KMS-11 (cell line): ENCODE data around the gene CAMKV.
"Not testable (repeated sequence)": the region's sequence is repeated elsewhere in the genome, so short reads cannot be mapped to it uniquely, and the experiment has no call there.

Source experiments
- H2AFZ ChIP-seq: fragments of 200-600 bp; sonication (generic); 2 replicates; pipeline ENCODE4 v1.6.1; 2016; ENCODE audit warnings: antibody characterized with exemption, mixed run types, low read depth
- H3K27ac ChIP-seq: fragments of 200-600 bp; sonication (generic); 2 replicates; pipeline ENCODE4 v1.6.1; 2016; ENCODE audit warnings: mild to moderate bottlenecking, mixed run types
- H3K27me3 ChIP-seq: fragments of 200-600 bp; sonication (generic); 2 replicates; pipeline ENCODE4 v1.6.1; 2017; ENCODE audit warnings: mild to moderate bottlenecking, low read depth, mixed run types, moderate library complexity; ENCODE audit not compliant: insufficient read depth
- H3K36me3 ChIP-seq: fragments of 200-600 bp; sonication (generic); 2 replicates; pipeline ENCODE4 v1.6.1; 2017; ENCODE audit warnings: mild to moderate bottlenecking, mixed run types; ENCODE audit not compliant: insufficient read depth
- H3K4me1 ChIP-seq: fragments of 200-600 bp; sonication (generic); 2 replicates; pipeline ENCODE4 v1.6.1; 2016; ENCODE audit warnings: mild to moderate bottlenecking, low read depth, mixed run types; ENCODE audit not compliant: poor library complexity, severe bottlenecking
- H3K4me2 ChIP-seq: fragments of 200-600 bp; sonication (generic); 2 replicates; pipeline ENCODE4 v1.7.0; 2016; ENCODE audit warnings: mild to moderate bottlenecking, mixed run types
- H3K4me3 ChIP-seq: fragments of 200-600 bp; sonication (generic); IDR thresholded peaks from 2 replicates; pipeline ENCODE4 v1.6.1; 2017; ENCODE audit warnings: low read depth, low read length, mixed read lengths; ENCODE audit not compliant: insufficient read depth
- H3K79me2 ChIP-seq: fragments of 200-600 bp; sonication (generic); 2 replicates; pipeline ENCODE4 v1.6.1; 2016; ENCODE audit warnings: low read depth, mixed run types; ENCODE audit not compliant: insufficient read depth
- H3K9ac ChIP-seq: fragments of 200-600 bp; sonication (generic); 2 replicates; pipeline ENCODE4 v1.6.1; 2016; ENCODE audit warnings: mild to moderate bottlenecking, mixed run types
- H4K20me1 ChIP-seq: fragments of 200-600 bp; sonication (generic); 2 replicates; pipeline ENCODE4 v1.6.1; 2016; ENCODE audit warnings: mild to moderate bottlenecking, mixed run types; ENCODE audit not compliant: insufficient read depth
- TF ChIP-seq, protein P1 (sequence below): fragments of 200-600 bp; sonication (generic); conservative IDR thresholded peaks from 2 replicates; pipeline ENCODE4 v1.6.1; 2017; ENCODE audit warnings: low read depth, mild to moderate bottlenecking, antibody characterized with exemption, low read length, moderate library complexity, mixed read lengths

Gene CAMKV

DNA sequence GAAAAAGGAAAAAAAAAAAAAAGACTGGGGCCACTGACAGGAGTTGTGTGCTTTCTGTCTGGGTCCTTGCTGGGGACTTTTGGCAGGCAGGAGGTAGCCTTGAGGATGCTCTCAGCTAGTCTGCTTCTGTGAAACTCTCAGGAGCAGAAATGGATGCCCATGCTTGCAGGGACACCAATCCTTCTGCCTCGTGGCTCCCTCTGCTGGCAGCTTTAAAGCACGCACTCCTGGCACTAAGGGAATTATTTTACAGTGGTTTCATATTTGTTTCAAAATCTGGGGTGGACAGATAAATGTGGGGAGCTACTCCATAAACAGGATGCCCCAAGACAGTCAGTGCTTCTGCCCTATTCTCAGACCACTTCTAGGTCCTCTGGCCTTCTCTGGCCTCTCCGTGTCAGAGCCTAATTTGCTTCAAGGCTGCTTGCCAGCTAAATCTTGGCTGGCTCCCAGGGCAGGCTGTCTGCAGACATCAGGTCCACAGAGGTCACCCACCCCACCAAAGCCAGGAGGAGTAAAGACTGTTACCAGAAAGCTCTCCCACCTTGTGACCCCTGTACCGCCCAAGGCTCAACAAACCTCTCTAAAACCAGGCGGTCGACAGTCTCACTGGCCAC is 30.4 kb downstream of the CAMKV start:
- H3K9ac ChIP-seq, result no peak overlapping the region
- H4K20me1 ChIP-seq, result no peaks in the 10 kb centered on the region
- H3K36me3 ChIP-seq, result no peaks in the 10 kb centered on the region
- H3K4me1 ChIP-seq, result no peaks in the 10 kb centered on the region
- H3K27me3 ChIP-seq, result no peaks in the 10 kb centered on the region
- no peak overlapping the region for H3K4me3 ChIP-seq
- no peak overlapping the region for H3K4me2 ChIP-seq
- H3K79me2 ChIP-seq, result no peaks in the 10 kb centered on the region
- H3K27ac ChIP-seq, result no peak overlapping the region
- TF ChIP-seq, protein P1, sequence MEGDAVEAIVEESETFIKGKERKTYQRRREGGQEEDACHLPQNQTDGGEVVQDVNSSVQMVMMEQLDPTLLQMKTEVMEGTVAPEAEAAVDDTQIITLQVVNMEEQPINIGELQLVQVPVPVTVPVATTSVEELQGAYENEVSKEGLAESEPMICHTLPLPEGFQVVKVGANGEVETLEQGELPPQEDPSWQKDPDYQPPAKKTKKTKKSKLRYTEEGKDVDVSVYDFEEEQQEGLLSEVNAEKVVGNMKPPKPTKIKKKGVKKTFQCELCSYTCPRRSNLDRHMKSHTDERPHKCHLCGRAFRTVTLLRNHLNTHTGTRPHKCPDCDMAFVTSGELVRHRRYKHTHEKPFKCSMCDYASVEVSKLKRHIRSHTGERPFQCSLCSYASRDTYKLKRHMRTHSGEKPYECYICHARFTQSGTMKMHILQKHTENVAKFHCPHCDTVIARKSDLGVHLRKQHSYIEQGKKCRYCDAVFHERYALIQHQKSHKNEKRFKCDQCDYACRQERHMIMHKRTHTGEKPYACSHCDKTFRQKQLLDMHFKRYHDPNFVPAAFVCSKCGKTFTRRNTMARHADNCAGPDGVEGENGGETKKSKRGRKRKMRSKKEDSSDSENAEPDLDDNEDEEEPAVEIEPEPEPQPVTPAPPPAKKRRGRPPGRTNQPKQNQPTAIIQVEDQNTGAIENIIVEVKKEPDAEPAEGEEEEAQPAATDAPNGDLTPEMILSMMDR, result peak; percentile 75
- H2AFZ ChIP-seq, result no peak overlapping the region

DNA sequence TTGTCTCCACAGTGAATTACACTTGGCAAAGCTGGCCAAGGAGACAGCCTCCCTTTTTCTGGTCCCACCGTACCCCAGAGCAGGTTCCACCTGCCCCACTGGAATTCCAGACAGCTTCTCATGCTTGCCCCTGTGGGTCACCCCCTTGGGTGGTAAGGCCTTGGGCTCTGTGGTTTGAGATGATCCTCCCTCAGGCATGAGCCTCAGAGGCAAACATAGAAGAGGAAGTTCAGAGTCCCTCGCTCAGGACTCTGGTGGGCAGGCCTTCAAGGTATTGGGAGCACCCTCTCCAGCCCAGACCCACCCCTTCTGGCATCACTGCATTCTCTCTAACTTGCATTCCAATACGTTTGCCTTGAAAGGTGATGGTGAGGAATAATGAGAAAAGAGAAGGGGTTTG is 38.4 kb downstream of the CAMKV start:
- Histone ChIP-seq H3K79me2 (no peaks in the 10 kb centered on the region), H3K9ac (no peak overlapping the region), H3K4me1 (no peaks in the 10 kb centered on the region), H2AFZ (no peak overlapping the region), H3K27ac (no peak overlapping the region), H4K20me1 (no peaks in the 10 kb centered on the region), H3K4me3 (no peak overlapping the region), H3K4me2 (no peak overlapping the region), H3K36me3 (no peaks in the 10 kb centered on the region), H3K27me3 (no peaks in the 10 kb centered on the region)
- TF ChIP-seq, protein P1, result no peak

DNA sequence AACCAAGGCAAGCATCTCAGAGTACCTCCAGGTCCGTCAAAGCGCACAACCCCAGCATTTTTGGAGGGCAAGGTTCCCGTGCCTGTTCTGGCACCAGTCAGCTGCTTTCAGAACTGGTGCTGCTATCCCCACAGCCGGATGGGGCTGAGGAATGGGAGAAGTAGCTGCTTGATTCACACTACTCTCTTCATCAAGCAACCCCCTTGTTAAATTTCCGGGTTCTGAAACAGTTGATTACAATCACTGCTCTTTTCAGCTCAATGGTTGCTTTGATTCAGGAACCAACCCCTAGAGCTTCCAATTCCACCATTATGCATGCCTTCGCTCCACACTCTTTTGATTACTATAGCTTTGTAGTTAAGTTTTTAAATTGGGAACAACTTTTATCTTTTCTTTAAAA is 43.7 kb downstream of the CAMKV start:
- Histone ChIP-seq H3K4me2 (no peak overlapping the region), H4K20me1 (no peaks in the 10 kb centered on the region), H3K9ac (no peak overlapping the region), H3K79me2 (no peaks in the 10 kb centered on the region), H2AFZ (no peak overlapping the region), H3K27me3 (no peaks in the 10 kb centered on the region), H3K4me3 (no peak overlapping the region), H3K4me1 (no peaks in the 10 kb centered on the region), H3K36me3 (no peaks in the 10 kb centered on the region), H3K27ac (no peak overlapping the region)
- TF ChIP-seq, protein P1, result no peak

DNA sequence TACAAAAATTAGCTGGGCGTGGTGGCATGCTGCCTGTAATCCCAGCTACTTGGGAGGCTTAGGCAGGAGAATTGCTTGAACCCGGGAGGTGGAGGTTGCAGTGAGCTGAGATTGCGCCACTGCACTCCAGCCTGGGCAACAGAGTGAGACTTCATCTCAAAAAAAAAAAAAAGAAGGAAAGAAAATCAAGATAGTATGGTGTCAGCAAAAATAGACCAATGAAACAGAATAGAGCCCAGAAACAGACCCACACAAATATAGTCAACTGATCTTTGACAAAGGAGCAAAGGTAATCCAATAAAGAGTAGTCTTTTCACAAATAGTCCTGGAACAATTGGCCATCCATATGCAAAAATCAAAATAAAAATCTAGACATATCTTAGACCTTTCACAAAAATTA is 46.6 kb downstream of the CAMKV start:
- H3K4me3 ChIP-seq, H3K4me1 ChIP-seq, H3K9ac ChIP-seq, H3K4me2 ChIP-seq, H3K27me3 ChIP-seq, H4K20me1 ChIP-seq, H3K36me3 ChIP-seq, H2AFZ ChIP-seq, H3K79me2 ChIP-seq, H3K27ac ChIP-seq: not testable (repeated sequence)

DNA sequence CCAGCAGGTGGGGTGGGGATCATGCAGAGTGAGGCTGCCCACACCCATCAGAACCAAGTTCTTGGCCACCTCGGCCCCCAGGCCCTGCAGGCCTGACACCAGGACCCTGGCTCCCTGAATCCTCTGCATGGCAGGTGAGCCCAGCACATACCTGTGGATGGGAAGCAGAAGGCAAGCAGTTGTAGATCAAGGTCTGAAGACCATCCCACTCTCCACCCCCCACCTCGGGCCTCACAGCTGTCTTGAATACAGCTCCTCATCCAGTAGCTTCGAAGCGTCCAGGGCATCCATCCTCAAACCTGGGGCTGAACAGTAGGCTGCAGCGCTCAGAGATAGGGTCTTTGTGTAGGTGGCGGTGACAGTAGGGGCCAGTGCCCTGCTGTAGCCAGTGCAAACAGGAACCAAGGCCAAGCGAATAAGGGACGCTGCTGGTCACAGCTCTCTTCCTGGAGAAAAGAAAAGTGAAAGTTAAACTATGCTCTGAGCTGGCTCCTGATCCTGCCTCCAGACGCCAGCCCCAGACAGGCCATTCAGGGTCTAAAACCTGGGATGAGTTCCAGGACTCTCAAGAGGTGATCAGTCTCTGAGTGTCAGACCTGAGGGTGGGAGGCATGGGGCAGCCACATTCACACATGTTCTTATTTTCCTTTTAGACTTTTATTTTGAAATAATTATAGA is 56.1 kb downstream of the CAMKV start, which contains the start of gene UBA7:
Gene UBA7 (minus strand): TSS at position 457 of the 678 bp plus-strand sequence. CDS start 166 bp downstream, at position 291.
- H3K4me2 ChIP-seq, result no peak within 1 kb of the TSS
- no peaks in the 10 kb centered on the region for H4K20me1 ChIP-seq
- H2AFZ ChIP-seq, result no peak within 1 kb of the TSS
- no peaks in the 10 kb centered on the region for H3K27me3 ChIP-seq
- H3K9ac ChIP-seq, result no peak within 1 kb of the TSS
- H3K27ac ChIP-seq, result no peak within 1 kb of the TSS
- TF ChIP-seq, protein P1, result no peak
- H3K79me2 ChIP-seq, result no peaks in the 10 kb centered on the region
- H3K4me3 ChIP-seq, result no peak within 1 kb of the TSS
- no peaks in the 10 kb centered on the region for H3K4me1 ChIP-seq
- no peaks in the 10 kb centered on the region for H3K36me3 ChIP-seq
